ENCODE data around the gene SDK1. TPM values are rescaled to one million over a fixed set of nuclear protein-coding genes. Genes with fewer than 3 reads are reported as not detected.

Gene SDK1
- total RNA-seq, 1 donor = 0.36 TPM

DNA sequence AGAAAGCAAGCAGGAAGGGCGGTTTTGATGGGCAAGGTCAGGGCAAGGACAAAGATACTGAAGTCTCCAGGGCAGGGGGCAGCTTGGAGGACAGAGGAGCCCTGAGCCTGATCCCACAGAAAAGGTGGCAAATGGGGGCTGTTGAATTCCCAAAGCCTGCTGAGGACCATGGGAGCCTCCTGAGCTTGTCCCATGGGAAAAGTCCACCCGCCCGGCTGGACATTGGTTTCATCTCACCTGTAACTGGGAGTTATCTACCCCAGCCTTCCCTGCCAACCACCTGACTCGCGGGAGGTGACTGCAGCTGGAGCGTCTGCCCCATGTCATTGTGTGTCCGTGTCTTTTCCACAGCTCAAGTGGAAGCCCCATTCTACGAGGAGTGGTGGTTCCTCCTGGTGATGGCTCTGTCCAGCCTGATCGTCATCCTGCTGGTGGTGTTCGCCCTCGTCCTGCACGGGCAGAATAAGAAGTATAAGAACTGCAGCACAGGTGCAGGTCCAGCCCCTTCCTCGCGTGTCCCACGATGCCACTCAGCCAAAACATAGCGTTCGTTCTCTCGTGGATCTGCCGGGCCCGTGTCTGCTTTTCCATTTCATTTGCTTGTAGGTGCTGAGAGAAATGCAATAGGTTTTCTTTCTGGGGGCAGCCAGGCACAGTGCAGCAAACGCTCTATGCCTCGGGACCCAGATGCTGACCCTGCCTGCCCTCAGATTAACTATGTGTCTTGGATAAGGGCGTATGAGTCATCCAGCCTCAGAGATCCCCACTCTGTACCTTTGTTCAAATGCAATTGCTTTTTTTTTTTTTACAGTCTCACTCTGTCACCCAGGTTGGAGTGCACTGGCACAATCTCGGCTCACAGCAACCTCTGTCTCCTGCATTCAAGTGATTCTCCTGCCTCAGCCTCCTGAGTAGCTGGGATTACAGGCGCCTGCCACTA, 936.5 kb downstream of the SDK1 start:
- H3K36me3 ChIP-seq (ENCODE audit: insufficient read depth, low read length) = no peaks in the 10 kb centered on the region

GRCh38 chr7:4238861-4239260, 937.8 kb downstream of the SDK1 start:
- no peak for DNase-seq (ENCODE audit: insufficient read length, low spot score, missing footprints)
- Histone ChIP-seq H3K9me3 (ENCODE audit: low read depth, low read length) (no peaks in the 10 kb centered on the region), H3K27ac (ENCODE audit: low read depth, low read length) (no peak overlapping the region), H3K27me3 (ENCODE audit: insufficient read depth, low read length) (no peaks in the 10 kb centered on the region), H3K79me2 (ENCODE audit: insufficient read depth, low read length) (no peaks in the 10 kb centered on the region), H3K36me3 (ENCODE audit: insufficient read depth, low read length) (no peaks in the 10 kb centered on the region), H4K20me1 (ENCODE audit: insufficient read depth, low read length) (no peaks in the 10 kb centered on the region), H2AFZ (ENCODE audit: low read length) (no peak overlapping the region), H3K4me2 (ENCODE audit: insufficient read depth, low read length) (no peak overlapping the region), H3K4me1 (ENCODE audit: insufficient read depth, low read length) (no peaks in the 10 kb centered on the region), H3K4me3 (ENCODE audit: insufficient read depth, low read length) (no peak overlapping the region)
- TF ChIP-seq, protein P1, sequence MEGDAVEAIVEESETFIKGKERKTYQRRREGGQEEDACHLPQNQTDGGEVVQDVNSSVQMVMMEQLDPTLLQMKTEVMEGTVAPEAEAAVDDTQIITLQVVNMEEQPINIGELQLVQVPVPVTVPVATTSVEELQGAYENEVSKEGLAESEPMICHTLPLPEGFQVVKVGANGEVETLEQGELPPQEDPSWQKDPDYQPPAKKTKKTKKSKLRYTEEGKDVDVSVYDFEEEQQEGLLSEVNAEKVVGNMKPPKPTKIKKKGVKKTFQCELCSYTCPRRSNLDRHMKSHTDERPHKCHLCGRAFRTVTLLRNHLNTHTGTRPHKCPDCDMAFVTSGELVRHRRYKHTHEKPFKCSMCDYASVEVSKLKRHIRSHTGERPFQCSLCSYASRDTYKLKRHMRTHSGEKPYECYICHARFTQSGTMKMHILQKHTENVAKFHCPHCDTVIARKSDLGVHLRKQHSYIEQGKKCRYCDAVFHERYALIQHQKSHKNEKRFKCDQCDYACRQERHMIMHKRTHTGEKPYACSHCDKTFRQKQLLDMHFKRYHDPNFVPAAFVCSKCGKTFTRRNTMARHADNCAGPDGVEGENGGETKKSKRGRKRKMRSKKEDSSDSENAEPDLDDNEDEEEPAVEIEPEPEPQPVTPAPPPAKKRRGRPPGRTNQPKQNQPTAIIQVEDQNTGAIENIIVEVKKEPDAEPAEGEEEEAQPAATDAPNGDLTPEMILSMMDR (IDR thresholded peaks at IDR 0.05; ENCODE audit: extremely low read depth, low read depth, low read length) = no peak

More for the DNA sequence above, 936.5 kb downstream of the SDK1 start:
- TF ChIP-seq, protein P1 (IDR thresholded peaks at IDR 0.05; ENCODE audit: extremely low read depth, low read depth, low read length) = no peak
- Histone ChIP-seq H3K4me3 (ENCODE audit: insufficient read depth, low read length) (no peak overlapping the region), H3K27me3 (ENCODE audit: insufficient read depth, low read length) (no peaks in the 10 kb centered on the region), H2AFZ (ENCODE audit: low read length) (no peak overlapping the region), H3K4me2 (ENCODE audit: insufficient read depth, low read length) (no peak overlapping the region), H4K20me1 (ENCODE audit: insufficient read depth, low read length) (no peaks in the 10 kb centered on the region), H3K9me3 (ENCODE audit: low read depth, low read length) (no peaks in the 10 kb centered on the region), H3K79me2 (ENCODE audit: insufficient read depth, low read length) (no peaks in the 10 kb centered on the region), H3K4me1 (ENCODE audit: insufficient read depth, low read length) (no peaks in the 10 kb centered on the region), H3K27ac (ENCODE audit: low read depth, low read length) (no peak overlapping the region)
- DNase-seq (ENCODE audit: insufficient read length, low spot score, missing footprints) = no peak

DNA sequence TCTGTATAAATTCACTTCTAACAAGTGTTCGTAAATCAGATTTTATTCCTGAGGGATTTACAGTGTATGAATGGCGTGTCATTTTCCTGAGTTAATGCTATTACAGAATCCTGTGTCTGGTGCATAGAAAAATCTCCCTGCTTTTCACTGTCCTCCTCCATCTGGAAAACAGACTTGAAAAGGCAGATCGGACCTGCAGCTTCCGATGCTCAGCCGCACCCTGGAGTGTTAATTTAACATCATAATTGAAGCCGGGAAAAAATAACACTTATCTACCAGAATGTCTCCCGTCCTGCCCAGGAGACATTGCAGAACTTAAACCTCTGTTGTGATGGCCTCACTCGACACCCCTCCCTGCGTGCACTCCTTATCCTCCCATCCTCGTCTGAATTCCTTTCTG, 939.0 kb downstream of the SDK1 start:
- Histone ChIP-seq H3K27me3 (ENCODE audit: insufficient read depth, low read length) (no peaks in the 10 kb centered on the region), H2AFZ (ENCODE audit: low read length) (no peak overlapping the region), H3K36me3 (ENCODE audit: insufficient read depth, low read length) (no peaks in the 10 kb centered on the region), H3K79me2 (ENCODE audit: insufficient read depth, low read length) (no peaks in the 10 kb centered on the region), H3K4me1 (ENCODE audit: insufficient read depth, low read length) (no peaks in the 10 kb centered on the region), H4K20me1 (ENCODE audit: insufficient read depth, low read length) (no peaks in the 10 kb centered on the region), H3K4me3 (ENCODE audit: insufficient read depth, low read length) (no peak overlapping the region), H3K9me3 (ENCODE audit: low read depth, low read length) (no peaks in the 10 kb centered on the region), H3K4me2 (ENCODE audit: insufficient read depth, low read length) (no peak overlapping the region), H3K27ac (ENCODE audit: low read depth, low read length) (no peak overlapping the region)
- TF ChIP-seq, protein P1 (IDR thresholded peaks at IDR 0.05; ENCODE audit: extremely low read depth, low read depth, low read length) = no peak
- no peak for DNase-seq (ENCODE audit: insufficient read length, low spot score, missing footprints)

- TF ChIP-seq, protein P1 (IDR thresholded peaks at IDR 0.05; ENCODE audit: extremely low read depth, low read depth, low read length) = no peak
- Histone ChIP-seq H3K4me1 (ENCODE audit: insufficient read depth, low read length) (no peaks in the 10 kb centered on the region), H2AFZ (ENCODE audit: low read length) (no peak overlapping the region), H4K20me1 (ENCODE audit: insufficient read depth, low read length) (no peaks in the 10 kb centered on the region), H3K4me3 (ENCODE audit: insufficient read depth, low read length) (no peak overlapping the region), H3K4me2 (ENCODE audit: insufficient read depth, low read length) (no peak overlapping the region), H3K27me3 (ENCODE audit: insufficient read depth, low read length) (no peaks in the 10 kb centered on the region), H3K9me3 (ENCODE audit: low read depth, low read length) (no peaks in the 10 kb centered on the region), H3K27ac (ENCODE audit: low read depth, low read length) (no peak overlapping the region), H3K36me3 (ENCODE audit: insufficient read depth, low read length) (no peaks in the 10 kb centered on the region), H3K79me2 (ENCODE audit: insufficient read depth, low read length) (no peaks in the 10 kb centered on the region)
- no peak for DNase-seq (ENCODE audit: insufficient read length, low spot score, missing footprints)
Observed at GRCh38 chr7:4240520-4241303, 939.7 kb downstream of the SDK1 start.

All from osteoblast (primary cell).